CD14-positive monocyte (primary cell): Measurements from ENCODE around the gene C22orf39. TPM values are rescaled to one million over a fixed set of nuclear protein-coding genes. Genes with fewer than 3 reads are reported as not detected.

ENCODE experiments used
- DNase-seq, 3 donors: peaks; one replicate each; pipeline ENCODE4 v3.0.0-alpha.2; 2011 to 2022
- H2AFZ ChIP-seq: 2 replicates; pipeline ENCODE4 v1.6.0; 2012; ENCODE audit warnings: mild to moderate bottlenecking, low read depth, low read length, inconsistent platforms; ENCODE audit not compliant: insufficient read depth, poor library complexity, severe bottlenecking
- H3K27ac ChIP-seq, 2 donors: 1 replicate in 1 of 2; 2 replicates in 1 of 2; pipeline ENCODE4 v1.5.1; 2012 to 2013; ENCODE audit warnings: low read length in 2 of 2, control low read depth in 1 of 2, inconsistent platforms in 1 of 2, low read depth in 1 of 2, mild to moderate bottlenecking in 1 of 2
- H3K27me3 ChIP-seq, 2 donors: one replicate each; pipeline versions ENCODE4 v1.6.0 to v1.6.1; 2011 to 2013; ENCODE audit warnings: low read length in 2 of 2; ENCODE audit not compliant: control insufficient read depth in 2 of 2, insufficient read depth in 2 of 2
- H3K36me3 ChIP-seq, 2 donors: replicated peaks in 1 of 2; 1 replicate in 1 of 2; 2 replicates in 1 of 2; pipeline versions ENCODE4 v1.5.1 to v1.6.1; 2012 to 2013; ENCODE audit warnings: low read length in 2 of 2, control low read depth in 1 of 2, inconsistent platforms in 1 of 2, mild to moderate bottlenecking in 1 of 2; ENCODE audit not compliant: insufficient read depth in 2 of 2, control insufficient read depth in 1 of 2
- H3K4me1 ChIP-seq, 2 donors: 1 replicate in 1 of 2; 2 replicates in 1 of 2; pipeline versions ENCODE4 v1.5.1 to v1.6.1; 2012 to 2013; ENCODE audit warnings: low read length in 2 of 2, control low read depth in 1 of 2, inconsistent platforms in 1 of 2, mild to moderate bottlenecking in 1 of 2, moderate library complexity in 1 of 2; ENCODE audit not compliant: insufficient read depth in 2 of 2, control insufficient read depth in 1 of 2
- H3K4me2 ChIP-seq: replicated peaks from 2 replicates; pipeline ENCODE3; 2012; ENCODE audit warnings: low read length, moderate library complexity, mild to moderate bottlenecking; ENCODE audit not compliant: poor library complexity, severe bottlenecking; ENCODE audit errors: extremely low read depth
- H3K4me3 ChIP-seq, 3 experiments: fragments of 200-600 bp in 1 of 3; sonication (generic) in 1 of 3; replicated peaks in 1 of 3; 1 replicate in 2 of 3; 2 replicates in 1 of 3; pipeline ENCODE4 v1.5.1; 2011 to 2013; ENCODE audit warnings: low read length in 3 of 3, mild to moderate bottlenecking in 3 of 3, control low read depth in 2 of 3, low read depth in 2 of 3, inconsistent platforms in 1 of 3, moderate library complexity in 1 of 3
- H3K79me2 ChIP-seq: 2 replicates; pipeline ENCODE4 v1.6.0; 2012; ENCODE audit warnings: mild to moderate bottlenecking, control low read depth, inconsistent platforms, low read length, moderate library complexity; ENCODE audit not compliant: insufficient read depth
- H3K9ac ChIP-seq: 2 replicates; pipeline ENCODE4 v1.6.0; 2017; ENCODE audit warnings: low read length, mild to moderate bottlenecking; ENCODE audit not compliant: insufficient read depth, poor library complexity, severe bottlenecking
- H3K9me3 ChIP-seq, 2 donors: replicated peaks in 1 of 2; 1 replicate in 1 of 2; 2 replicates in 1 of 2; pipeline versions ENCODE4 v1.5.1 to v1.6.1; 2012 to 2013; ENCODE audit warnings: low read length in 2 of 2, control low read depth in 1 of 2; ENCODE audit not compliant: control insufficient read depth in 1 of 2, insufficient read depth in 1 of 2
- H4K20me1 ChIP-seq: 2 replicates; pipeline ENCODE4 v1.6.0; 2012; ENCODE audit warnings: mild to moderate bottlenecking, low read length, control low read depth, moderate library complexity; ENCODE audit not compliant: insufficient read depth
- H3K27ac Mint-ChIP-seq, 7 donors: one replicate each; pipeline ENCODE4 v1.8.0; 2020; ENCODE audit warnings: mild to moderate bottlenecking in 7 of 7, mixed read lengths in 7 of 7, moderate library complexity in 6 of 7, inconsistent platforms in 2 of 7
- H3K27me3 Mint-ChIP-seq, 3 donors: one replicate each; pipeline ENCODE4 v1.8.0; 2021 to 2022; ENCODE audit warnings: low read depth in 3 of 3, mild to moderate bottlenecking in 3 of 3, mixed read lengths in 3 of 3, moderate library complexity in 3 of 3, inconsistent platforms in 1 of 3
- H3K36me3 Mint-ChIP-seq, 2 donors: one replicate each; pipeline ENCODE4 v1.8.0; 2020; ENCODE audit warnings: mixed read lengths in 2 of 2, inconsistent platforms in 1 of 2, mild to moderate bottlenecking in 1 of 2
- H3K4me1 Mint-ChIP-seq: one replicate; pipeline ENCODE4 v1.8.0; 2020; ENCODE audit warnings: mild to moderate bottlenecking, mixed read lengths
- H3K4me3 Mint-ChIP-seq, 2 donors: one replicate each; pipeline ENCODE4 v1.8.0; 2020; ENCODE audit warnings: mild to moderate bottlenecking in 2 of 2, mixed read lengths in 2 of 2, moderate library complexity in 1 of 2
- H3K9me3 Mint-ChIP-seq, 7 donors: one replicate each; pipeline ENCODE4 v1.8.0; 2020 to 2022; ENCODE audit warnings: mixed read lengths in 7 of 7, mild to moderate bottlenecking in 6 of 7, moderate library complexity in 6 of 7, inconsistent platforms in 2 of 7
- WGBS: methylation state at CpG from one replicate; pipeline ENCODE4 v1.1.5; 2013; ENCODE audit warnings: missing lambda C conversion rate; ENCODE audit not compliant: insufficient coverage; 5-methylcytosine and 5-hydroxymethylcytosine counted together
- intact Hi-C, 2 donors: fragments of 100-400 bp; cut with micrococcal nuclease; formaldehyde crosslinking; loops; one replicate each; pipeline versions ENCODE4 v1.15.0 to v1.15.1; 2023
- polyA plus RNA-seq, 3 donors: library from polyadenylated mRNA; depleted of rRNA in 1 of 3; unstranded in 2 of 3; stranded (reverse) in 1 of 3; fragments of 300-500 nt in 2 of 3; fragments of >200 nt in 1 of 3; fragmentation: Illumina TruSeq in 2 of 3; gene quantifications; 1 replicate in 2 of 3; 2 replicates in 1 of 3; pipeline ENCODE4 v1.2.3, GENCODE V29; 2012 to 2021
- TF ChIP-seq, protein P1 (sequence below): fragments of 200-600 bp; IDR thresholded peaks from one replicate; pipeline ENCODE4 v1.8.0; 2022; ENCODE audit warnings: antibody characterized with exemption, mild to moderate bottlenecking

C22orf39 gene
- polyA plus RNA-seq, 3 donors = 21.2 to 40.3 (median 38.4) TPM

GRCh38 chr22:19463491-19464469, 16.3 kb upstream of the C22orf39 start:
- H3K9me3 Mint-ChIP-seq = no peaks in the 10 kb centered on the region
- TF ChIP-seq, protein P1, sequence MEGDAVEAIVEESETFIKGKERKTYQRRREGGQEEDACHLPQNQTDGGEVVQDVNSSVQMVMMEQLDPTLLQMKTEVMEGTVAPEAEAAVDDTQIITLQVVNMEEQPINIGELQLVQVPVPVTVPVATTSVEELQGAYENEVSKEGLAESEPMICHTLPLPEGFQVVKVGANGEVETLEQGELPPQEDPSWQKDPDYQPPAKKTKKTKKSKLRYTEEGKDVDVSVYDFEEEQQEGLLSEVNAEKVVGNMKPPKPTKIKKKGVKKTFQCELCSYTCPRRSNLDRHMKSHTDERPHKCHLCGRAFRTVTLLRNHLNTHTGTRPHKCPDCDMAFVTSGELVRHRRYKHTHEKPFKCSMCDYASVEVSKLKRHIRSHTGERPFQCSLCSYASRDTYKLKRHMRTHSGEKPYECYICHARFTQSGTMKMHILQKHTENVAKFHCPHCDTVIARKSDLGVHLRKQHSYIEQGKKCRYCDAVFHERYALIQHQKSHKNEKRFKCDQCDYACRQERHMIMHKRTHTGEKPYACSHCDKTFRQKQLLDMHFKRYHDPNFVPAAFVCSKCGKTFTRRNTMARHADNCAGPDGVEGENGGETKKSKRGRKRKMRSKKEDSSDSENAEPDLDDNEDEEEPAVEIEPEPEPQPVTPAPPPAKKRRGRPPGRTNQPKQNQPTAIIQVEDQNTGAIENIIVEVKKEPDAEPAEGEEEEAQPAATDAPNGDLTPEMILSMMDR = no peak
- Histone ChIP-seq H3K36me3 (peaks cover 73 to 99% of the 10 kb centered on the region in 2 donors), H4K20me1 (peaks cover 2% of the 10 kb centered on the region), H3K79me2 (no peaks in the 10 kb centered on the region), H3K9ac (no peak overlapping the region), H3K4me2 (no peak overlapping the region), H2AFZ (no peak overlapping the region), H3K27me3 (no peaks in the 10 kb centered on the region), H3K4me1 (no peaks in the 10 kb centered on the region), H3K9me3 (no peaks in the 10 kb centered on the region), H3K27ac (no peak overlapping the region), H3K4me3 (no peak overlapping the region)
- H3K36me3 Mint-ChIP-seq = peaks cover 79 to 94% of the 10 kb centered on the region in 2 donors
- no peak overlapping the region for H3K27ac Mint-ChIP-seq
- H3K4me3 Mint-ChIP-seq = no peak overlapping the region
- WGBS = 98% methylated on average over 4 of the region's 7 CpGs
- no peaks in the 10 kb centered on the region for H3K4me1 Mint-ChIP-seq
- intact Hi-C loops = loop anchor here in 1 of 2 donors (10.0 kb wide), 1 partner anchor 59 kb away; no protein-coding TSS in a partner anchor
- no peak for DNase-seq
- H3K27me3 Mint-ChIP-seq = peaks cover 0 to 2% (median 0%) of the 10 kb centered on the region in 3 donors

GRCh38 chr22:19463008-19463407, 15.5 kb upstream of the C22orf39 start:
- H4K20me1 ChIP-seq = no peaks in the 10 kb centered on the region

More at GRCh38 chr22:19463008-19463407, 15.5 kb upstream of the C22orf39 start:
- Histone ChIP-seq H3K27ac (no peak overlapping the region), H3K79me2 (no peaks in the 10 kb centered on the region), H2AFZ (no peak overlapping the region), H3K9ac (no peak overlapping the region), H3K9me3 (no peaks in the 10 kb centered on the region), H3K4me2 (no peak overlapping the region), H3K36me3 (peaks cover 70 to 99% of the 10 kb centered on the region in 2 donors), H3K27me3 (no peaks in the 10 kb centered on the region), H3K4me1 (no peaks in the 10 kb centered on the region), H3K4me3 (no peak overlapping the region)
- DNase-seq = no peak
- H3K4me1 Mint-ChIP-seq = no peaks in the 10 kb centered on the region
- TF ChIP-seq, protein P1 = no peak
- H3K9me3 Mint-ChIP-seq = no peaks in the 10 kb centered on the region
- H3K36me3 Mint-ChIP-seq = peaks cover 74 to 88% of the 10 kb centered on the region in 2 donors
- H3K27ac Mint-ChIP-seq = peak overlapping the region in 1 of 7 donors; percentile 20
- H3K27me3 Mint-ChIP-seq = peaks cover 0 to 2% (median 0%) of the 10 kb centered on the region in 3 donors
- intact Hi-C loops = loop anchor here in 1 of 2 donors (10.0 kb wide), 1 partner anchor 58 kb away; no protein-coding TSS in a partner anchor
- no CpG with 5 or more reads among the region's 1 CpG for WGBS
- no peak overlapping the region for H3K4me3 Mint-ChIP-seq
